ENCODE data around the gene MGST2.

GRCh38 chr4:139738846-139739613 lies 73.4 kb downstream of the MGST2 start:
- TF ChIP-seq CTCF (conservative IDR thresholded peaks at IDR 0.05; ENCODE audit: low read depth, low read length) (no peak), EZH2 (IDR thresholded peaks at IDR 0.05; ENCODE audit: low read length, unreplicated experiment) (no peak)
